ENCODE measurements around the gene ETFDH.

DNA sequence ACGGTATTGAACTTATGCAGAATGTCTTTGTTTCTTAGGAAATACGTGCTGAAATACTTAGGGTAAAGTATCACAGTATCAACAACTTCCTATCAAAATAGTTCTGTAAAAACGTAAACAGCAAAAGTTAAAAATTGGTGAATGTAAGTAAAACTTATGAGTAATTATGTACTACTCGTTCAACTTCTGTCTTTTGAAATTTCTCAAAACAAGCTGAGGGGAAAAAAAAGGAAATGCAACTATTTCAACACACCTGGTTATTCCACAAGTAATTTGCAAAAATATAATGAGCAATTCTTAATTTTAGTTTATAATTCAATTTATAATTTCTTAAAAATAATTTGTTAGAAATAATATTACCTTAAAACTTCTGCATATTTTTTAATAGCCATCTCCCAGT, 42.8 kb downstream of the ETFDH start:
- no peak for TF ChIP-seq ZNF10 (tag by site-specific recombination; IDR thresholded peaks at IDR 0.05)
- TF ChIP-seq MYNN (tag by site-specific recombination; IDR thresholded peaks at IDR 0.05; ENCODE audit: borderline replicate concordance), result no peak
- TF ChIP-seq, protein P1, sequence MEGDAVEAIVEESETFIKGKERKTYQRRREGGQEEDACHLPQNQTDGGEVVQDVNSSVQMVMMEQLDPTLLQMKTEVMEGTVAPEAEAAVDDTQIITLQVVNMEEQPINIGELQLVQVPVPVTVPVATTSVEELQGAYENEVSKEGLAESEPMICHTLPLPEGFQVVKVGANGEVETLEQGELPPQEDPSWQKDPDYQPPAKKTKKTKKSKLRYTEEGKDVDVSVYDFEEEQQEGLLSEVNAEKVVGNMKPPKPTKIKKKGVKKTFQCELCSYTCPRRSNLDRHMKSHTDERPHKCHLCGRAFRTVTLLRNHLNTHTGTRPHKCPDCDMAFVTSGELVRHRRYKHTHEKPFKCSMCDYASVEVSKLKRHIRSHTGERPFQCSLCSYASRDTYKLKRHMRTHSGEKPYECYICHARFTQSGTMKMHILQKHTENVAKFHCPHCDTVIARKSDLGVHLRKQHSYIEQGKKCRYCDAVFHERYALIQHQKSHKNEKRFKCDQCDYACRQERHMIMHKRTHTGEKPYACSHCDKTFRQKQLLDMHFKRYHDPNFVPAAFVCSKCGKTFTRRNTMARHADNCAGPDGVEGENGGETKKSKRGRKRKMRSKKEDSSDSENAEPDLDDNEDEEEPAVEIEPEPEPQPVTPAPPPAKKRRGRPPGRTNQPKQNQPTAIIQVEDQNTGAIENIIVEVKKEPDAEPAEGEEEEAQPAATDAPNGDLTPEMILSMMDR (tag by site-specific recombination; IDR thresholded peaks at IDR 0.05), result no peak
- no peak for TF ChIP-seq ZNF529 (tag by site-specific recombination; IDR thresholded peaks at IDR 0.05; ENCODE audit: insufficient replicate concordance)
- no peak for TF ChIP-seq SP3 (tag by site-specific recombination; IDR thresholded peaks at IDR 0.05)
- TF ChIP-seq ZNF785 (tag by site-specific recombination; IDR thresholded peaks at IDR 0.05), result no peak
- TF ChIP-seq ZNF292 (tag by site-specific recombination; IDR thresholded peaks at IDR 0.05; ENCODE audit: borderline replicate concordance, low read depth), result no peak
- TF ChIP-seq ZBTB20 (tag by site-specific recombination; IDR thresholded peaks at IDR 0.05), result no peak
